GM18867 (cell line): ENCODE data around the gene USP5.

Source experiments
- ATAC-seq: cut with Tn5 transposase; IDR thresholded peaks from one replicate; pipeline ENCODE4 v1.9.1; 2021; ENCODE audit warnings: mild to moderate bottlenecking, moderate library complexity; ENCODE audit not compliant: unreplicated experiment

The USP5 gene

DNA sequence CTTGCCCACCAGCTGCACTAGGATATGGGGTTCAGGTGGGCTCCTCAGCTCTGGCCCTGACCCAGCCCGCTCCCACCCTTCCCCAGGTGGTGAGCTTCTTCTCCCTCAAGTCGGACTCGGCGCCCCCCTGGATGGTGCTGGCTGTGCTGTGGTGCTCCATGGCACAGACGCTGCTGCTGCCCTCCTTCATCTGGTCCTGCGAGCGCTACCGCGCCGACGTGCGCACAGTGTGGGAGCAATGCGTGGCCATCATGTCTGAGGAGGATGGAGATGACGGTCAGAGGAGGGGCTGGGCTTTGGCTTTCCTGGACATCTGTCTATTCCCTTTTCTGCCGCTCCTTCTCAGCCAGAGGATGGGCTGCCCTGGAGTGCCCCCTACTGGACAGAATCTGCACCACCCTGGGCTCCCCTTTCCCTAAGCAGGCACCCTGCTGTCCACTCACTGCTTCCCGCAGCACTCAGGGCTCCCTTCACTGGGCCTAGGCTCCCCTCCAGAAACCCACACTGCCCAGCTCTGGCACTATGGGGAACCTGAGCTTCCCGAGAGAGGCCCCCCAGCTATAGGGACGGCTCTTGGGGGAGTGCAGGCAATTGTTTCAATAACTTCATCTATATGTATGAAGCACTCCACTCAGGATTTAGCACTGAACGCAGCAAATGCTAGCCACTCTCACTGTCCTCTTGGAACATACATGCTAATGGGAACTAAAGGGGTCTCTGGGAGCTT is 26.4 kb upstream of the USP5 start:
- ATAC-seq: no peak

DNA sequence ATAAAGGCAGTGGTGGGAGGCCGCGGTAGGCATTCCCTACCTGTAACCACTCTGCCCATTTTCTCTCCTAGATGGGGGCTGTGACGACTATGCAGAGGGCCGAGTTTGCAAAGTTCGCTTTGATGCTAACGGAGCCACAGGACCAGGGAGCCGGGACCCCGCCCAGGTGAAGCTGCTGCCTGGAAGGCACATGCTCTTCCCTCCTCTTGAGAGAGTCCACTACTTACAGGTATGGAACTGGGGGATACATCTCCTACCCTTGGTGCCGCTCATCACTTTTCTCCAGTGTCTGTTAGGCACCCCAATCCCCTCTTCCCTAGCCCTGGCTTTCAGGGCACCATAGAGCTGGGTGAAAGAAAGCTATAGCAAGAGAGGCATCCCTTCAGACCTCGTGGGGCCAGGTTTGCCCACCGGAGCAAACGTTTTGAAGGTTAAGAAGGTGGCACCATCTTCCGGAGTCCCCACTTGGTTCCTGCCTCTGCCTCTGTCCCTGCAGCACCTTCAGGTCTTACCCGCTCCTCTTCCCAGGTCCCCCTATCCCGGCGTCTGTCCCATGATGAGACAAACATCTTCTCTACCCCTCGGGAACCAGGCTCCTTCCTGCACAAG is 25.7 kb upstream of the USP5 start:
- ATAC-seq: no peak

DNA sequence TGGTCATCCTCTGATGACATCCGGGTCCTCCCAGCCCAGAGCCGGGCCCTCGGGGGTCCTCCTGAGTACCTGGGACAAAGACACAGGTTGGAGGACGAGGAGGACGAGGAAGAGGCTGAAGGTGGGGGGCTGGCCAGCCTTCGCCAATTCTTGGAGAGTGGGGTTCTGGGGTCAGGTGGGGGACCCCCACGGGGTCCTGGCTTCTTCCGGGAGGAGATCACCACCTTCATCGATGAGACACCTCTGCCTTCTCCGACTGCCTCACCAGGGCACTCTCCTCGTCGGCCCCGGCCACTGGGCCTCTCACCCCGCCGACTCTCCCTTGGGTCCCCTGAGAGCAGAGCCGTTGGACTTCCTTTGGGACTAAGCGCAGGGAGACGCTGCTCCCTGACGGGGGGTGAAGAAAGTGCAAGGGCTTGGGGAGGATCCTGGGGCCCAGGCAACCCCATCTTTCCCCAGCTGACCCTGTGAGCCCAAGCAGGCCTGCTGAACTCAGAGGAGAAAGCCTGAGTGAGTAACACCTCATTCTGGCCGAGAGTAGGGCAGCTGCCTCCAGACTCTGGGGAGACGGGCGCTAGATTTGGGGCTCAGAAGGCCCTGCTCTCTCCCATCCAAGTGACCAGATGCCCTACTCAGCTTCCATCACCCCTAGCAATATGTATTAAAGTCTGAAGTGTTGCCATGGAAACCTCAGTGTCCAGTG is 25.1 kb upstream of the USP5 start:
- no peak for ATAC-seq

DNA sequence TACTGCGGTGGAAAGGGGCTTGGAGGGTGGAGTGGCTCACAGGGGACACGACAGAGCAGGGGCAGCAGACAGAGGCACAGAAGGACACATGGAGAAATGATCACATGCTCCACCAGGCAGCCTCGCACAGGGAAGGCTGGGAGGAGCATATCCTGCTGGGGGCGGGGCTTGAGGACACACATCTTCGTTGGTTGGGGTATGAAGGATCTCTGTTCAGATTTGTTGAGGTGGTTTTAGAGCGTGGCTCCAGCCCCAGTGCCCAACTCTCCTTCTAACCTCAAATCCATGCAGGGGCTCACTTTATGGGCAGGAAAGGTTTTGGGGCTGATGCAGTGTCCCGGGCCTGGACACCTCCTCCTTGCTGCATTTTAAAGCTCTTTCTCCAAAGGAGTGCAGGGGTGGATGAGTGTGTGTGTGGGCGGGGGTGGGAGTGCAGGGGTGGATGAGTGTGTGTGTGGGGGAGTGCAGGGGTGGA is 24.5 kb upstream of the USP5 start:
- no peak for ATAC-seq

DNA sequence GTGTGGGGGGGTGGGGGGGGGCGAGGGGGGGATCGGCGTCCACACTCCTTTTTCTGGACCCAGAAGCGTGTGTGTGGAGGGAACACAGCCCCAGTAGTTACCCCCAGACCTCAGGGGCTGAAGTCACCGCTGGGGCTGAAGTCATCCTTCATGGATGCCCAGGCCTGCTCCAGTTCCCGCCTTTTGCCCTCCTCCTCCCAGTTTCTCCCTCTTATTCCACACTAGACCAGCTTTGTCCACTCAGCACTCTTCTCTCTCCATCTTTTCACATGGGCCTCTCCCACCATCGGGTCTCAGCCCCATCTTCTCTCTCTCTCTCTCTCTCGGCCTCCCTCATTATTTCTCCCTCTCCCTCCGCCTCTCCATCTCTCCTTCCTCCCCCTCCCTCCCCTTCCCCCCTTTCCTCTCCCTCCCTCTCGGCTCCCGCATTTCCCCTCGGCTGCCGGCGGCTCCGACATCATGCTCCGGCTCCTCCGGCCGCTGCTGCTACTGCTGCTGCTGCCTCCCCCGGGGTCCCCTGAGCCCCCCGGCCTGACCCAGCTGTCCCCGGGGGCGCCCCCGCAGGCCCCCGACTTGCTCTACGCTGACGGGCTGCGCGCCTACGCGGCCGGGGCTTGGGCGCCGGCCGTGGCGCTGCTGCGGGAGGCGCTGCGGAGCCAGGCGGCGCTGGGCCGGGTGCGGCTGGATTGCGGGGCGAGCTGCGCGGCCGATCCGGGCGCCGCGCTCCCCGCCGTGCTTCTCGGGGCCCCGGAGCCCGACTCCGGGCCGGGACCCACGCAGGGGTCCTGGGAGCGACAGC is 23.8 kb upstream of the USP5 start, which contains the start of gene P3H3:
Gene P3H3 (plus strand): TSS at position 426 of the 799 bp plus-strand sequence. CDS start 34 bp downstream, at position 460.
- ATAC-seq: no peak

DNA sequence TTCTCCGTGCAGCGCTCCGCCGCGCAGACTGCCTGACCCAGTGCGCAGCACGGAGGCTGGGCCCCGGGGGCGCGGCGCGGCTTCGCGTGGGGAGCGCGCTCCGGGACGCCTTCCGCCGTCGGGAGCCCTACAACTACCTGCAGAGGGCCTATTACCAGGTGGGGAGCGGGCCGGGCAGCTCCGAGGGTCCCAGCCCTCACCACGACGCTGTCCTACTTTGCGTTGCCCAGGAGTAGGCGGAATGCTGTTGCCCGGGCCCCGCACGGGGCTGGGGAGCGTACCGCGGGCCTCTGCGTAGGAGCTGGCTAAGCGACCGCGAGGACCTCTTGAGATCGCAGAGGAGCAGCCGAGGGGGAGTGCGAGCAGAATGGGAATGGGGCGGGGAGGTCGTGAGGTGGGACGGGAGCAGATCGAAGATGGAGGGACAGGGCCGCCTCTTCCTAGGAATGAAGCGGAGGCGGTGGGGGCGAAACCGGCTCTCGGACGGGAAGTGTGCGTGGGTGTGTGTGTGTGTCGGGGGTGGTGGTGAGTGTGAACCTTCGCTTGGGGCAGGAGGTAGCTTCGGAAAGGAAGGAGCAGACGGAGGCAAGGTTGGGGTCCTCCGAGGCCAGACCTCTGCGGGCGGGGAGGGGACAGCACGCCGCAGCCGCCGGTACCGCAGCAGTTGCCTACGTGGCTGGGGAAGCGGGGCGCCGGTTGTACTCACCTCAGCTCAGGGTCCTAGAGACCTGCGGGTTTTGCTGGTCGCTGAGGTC is 23.0 kb upstream of the USP5 start:
- no peak for ATAC-seq

DNA sequence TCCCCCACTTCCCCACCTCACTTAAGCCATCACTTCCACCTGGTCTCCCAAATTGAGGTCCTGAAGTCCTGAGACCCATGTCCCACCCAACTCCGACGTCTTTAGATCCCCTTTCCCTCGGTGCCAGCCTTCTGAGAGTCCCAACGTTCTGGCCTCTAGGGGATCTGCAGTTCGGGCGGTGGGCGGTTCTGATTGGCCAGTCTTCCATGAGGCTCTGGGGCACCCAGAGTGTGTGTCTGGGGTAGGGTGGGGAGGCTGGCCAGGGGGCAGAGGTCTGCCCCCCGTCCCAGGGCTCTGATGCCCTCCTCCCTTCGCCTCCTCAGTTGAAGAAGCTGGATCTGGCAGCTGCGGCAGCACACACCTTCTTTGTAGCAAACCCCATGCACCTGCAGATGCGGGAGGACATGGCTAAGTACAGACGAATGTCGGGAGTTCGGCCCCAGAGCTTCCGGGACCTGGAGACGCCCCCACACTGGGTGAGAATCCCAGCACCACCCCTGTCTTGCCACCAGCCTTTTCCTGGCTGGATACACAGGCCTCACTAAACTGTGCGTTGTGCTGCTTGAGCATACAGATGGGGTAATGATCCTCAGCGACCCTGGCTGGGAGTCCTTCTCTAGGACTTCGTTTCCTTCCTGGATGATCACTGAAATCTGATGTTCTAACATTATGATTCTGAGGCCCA is 22.3 kb upstream of the USP5 start:
- no peak for ATAC-seq

DNA sequence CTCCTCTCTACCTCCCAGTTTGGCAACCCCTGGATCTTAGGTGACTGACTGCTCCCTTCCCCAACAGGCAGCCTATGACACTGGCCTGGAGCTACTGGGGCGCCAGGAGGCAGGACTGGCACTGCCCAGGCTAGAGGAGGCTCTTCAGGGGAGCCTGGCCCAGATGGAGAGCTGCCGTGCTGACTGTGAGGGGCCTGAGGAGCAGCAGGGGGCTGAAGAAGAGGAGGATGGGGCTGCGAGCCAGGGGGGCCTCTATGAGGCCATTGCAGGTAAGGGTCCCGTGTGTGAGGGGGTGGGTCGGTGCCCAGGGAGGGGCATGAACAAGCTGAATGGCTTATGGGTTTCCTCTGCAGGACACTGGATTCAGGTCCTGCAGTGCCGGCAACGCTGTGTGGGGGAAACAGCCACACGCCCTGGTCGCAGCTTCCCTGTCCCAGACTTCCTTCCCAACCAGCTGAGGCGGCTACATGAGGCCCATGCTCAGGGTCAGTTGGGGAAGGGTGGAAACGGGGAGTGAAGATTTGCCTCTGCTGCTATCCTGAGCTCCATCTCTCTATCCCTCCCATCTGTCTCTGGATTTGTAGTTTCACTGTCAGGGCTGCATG is 21.6 kb upstream of the USP5 start:
- no peak for ATAC-seq

DNA sequence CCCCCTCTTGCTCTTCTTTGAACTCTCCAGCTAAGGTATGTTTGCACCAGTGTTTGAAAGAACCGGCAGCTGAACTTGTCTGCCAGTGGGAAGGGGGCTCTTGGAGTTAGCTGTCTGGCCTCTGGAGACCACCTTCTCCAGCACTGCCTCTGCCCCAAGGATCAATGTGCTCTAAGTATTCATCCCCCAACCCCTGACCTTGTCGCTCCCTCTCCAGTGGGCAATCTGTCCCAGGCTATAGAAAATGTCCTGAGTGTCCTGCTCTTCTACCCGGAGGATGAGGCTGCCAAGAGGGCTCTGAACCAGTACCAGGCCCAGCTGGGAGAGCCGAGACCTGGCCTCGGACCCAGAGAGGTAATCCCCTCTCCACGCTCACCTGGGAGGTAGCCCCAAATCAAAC is 21.0 kb upstream of the USP5 start:
- no peak for ATAC-seq

DNA sequence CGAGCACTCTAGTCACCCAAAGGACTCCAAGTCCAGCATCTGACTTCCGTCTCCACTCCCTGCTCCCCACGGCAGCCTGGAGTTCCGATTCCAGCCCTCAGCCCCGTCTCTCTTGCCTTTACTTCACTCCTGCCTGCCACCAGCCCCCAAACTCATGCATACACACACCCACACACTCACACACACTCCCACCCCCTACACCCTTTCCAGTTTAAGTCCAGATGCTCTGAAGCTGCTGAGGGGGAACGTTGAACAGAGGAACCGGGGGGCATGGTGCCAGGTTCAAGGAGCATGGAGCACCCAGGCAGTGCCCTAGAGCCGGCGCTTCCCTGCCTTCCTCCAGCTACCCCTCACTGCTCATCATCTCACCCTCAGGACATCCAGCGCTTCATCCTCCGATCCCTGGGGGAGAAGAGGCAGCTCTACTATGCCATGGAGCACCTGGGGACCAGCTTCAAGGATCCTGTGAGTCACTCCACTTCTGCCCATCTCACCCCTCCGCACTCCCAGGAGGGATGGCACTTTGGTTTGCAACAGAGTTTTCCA is 20.4 kb upstream of the USP5 start:
- no peak for ATAC-seq

DNA sequence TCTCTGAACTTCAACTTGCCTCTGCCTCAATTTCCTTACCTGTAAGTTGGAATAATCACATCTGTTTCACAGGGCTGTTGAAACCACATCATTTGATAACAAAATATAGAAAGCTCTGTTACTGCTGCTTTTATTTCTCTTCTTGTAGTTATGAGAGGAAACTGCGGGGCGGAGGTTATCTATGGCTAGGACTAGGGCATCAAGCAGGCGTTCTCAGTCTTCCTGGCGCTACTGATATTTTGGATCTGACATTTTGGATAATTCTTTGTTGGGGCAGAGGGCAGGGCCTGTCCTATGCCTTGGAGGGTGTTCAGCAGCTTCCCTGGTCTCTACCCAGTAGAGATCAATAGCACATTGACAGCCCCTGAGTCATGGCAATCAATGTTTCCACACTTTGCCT is 19.8 kb upstream of the USP5 start:
- ATAC-seq: no peak

DNA sequence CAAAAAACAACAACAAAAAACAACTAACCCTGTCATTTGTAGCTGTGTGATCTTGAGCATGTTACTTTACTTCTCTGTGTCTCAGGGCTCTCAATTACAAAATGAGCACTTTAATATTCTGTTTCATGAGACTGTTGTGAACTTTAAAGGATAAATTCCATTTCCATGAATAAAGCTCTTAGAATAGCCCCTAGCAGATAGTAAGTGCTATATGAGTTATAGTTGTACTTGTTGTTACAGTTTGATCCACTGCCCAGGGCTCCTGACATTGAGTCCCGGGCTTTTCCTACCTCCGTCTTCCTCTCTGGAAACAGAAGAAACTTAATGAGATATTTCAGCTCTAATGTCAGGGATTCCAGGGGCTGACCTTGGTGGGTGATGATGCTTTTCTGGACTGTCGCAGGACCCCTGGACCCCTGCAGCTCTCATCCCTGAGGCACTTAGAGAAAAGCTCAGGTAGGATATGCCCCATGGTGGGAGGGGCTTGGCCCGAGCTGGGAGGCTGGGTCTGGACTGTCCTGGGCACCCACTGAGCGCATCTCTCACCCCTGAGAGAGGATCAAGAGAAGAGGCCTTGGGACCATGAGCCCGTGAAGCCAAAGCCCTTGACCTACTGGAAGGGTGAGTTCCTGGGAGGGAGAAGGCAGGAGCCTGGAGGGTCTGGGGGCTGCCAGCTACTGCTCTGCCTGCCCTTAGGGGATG is 18.6 kb upstream of the USP5 start:
- ATAC-seq: no peak

DNA sequence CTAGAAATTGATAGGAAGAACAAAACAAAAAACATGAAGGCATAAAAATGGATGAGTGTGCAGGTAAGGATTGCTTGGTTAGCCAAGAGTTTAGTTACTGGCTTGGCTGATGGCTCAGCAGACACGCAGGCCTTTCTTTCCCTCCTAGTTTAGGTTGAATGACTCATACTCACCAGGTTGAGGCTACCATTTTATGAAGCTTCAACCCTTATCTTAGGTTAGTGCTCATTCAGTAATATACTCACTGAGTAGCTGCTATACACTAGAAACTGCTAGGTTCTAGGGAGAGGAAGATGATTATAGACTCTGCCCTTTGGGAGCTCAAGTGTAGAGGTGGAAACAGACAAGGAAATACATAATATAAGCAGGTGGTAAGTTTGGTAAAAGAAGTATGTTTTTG is 17.7 kb upstream of the USP5 start:
- ATAC-seq: no peak

DNA sequence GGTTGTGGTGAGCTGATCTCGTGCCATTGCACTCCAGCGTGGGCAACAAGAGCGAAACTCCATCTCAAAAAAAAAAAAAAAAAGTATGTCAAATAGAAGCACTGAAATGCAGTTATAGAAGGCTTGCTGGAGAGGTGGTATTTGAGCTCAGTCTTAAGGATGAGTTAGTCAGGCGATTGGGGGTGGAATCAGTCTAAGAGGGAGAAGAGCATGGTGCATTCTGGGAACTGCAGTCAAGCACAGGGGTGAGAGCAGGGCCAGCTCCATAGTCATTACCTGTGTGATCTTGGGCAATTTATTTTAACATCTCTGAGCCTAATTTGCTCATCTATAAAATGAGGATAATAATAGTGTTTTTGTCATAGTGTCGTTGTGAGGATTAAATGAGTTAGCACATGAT is 17.1 kb upstream of the USP5 start:
- ATAC-seq: no peak

DNA sequence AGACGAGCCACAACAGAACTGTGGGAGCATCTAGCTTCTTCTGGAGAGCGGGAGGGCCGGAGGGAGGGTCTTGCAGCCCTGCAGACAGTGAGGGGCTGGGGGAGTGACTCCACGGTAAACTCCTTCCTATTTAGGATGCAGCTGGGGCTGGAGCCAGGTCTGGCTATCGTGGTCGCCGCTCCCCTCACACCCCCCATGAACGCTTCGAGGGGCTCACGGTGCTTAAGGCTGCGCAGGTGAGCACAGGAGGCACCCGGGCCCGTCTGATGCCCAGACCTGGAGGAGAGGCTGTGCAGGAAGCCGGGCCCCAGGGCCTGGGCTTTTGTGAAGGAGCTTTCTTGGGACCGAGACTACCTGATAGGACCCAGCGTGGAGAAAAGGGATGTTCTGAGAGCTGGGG is 15.1 kb upstream of the USP5 start:
- ATAC-seq: no peak

DNA sequence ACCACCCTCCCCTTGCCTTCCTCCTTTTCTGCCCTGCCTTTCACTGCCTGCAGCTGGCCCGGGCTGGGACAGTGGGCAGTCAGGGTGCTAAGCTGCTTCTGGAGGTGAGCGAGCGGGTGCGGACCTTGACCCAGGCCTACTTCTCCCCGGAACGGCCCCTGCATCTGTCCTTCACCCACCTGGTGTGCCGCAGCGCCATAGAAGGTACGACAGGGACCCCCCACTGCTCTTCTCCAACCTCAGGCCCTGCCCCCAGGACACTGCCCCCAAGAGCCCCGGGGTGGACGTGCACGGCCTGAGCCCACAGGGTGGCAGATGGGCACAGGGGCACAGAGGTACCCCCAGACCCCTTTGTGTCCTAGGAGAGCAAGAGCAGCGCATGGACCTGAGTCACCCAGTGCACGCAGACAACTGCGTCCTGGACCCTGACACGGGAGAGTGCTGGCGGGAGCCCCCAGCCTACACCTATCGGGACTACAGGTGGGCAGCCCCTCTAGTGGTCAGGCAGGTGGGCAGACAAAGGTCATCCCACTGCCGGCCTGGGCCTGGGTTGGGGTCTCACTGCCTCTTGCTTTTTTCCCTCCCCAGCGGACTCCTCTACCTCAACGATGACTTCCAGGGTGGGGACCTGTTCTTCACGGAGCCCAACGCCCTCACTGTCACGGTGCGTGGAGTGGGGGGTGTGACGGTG is 14.4 kb upstream of the USP5 start:
- ATAC-seq: no peak

DNA sequence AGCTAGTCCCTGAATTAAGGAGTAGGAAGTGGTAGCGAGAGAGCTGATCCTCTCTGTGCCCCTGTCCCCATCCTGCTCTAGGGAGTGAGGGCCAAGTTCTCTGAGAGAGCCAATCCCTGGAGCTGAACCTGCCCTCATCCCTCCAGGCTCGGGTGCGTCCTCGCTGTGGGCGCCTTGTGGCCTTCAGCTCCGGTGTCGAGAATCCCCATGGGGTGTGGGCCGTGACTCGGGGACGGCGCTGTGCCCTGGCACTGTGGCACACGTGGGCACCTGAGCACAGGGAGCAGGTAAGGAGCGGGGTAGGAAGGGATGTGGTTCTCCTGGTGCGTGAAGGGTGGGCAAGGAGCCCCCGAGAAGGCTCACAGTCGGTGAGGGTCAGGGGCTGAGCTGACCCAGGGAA is 13.1 kb upstream of the USP5 start:
- no peak for ATAC-seq
